ENCODE results near the gene FHAD1.

DNA sequence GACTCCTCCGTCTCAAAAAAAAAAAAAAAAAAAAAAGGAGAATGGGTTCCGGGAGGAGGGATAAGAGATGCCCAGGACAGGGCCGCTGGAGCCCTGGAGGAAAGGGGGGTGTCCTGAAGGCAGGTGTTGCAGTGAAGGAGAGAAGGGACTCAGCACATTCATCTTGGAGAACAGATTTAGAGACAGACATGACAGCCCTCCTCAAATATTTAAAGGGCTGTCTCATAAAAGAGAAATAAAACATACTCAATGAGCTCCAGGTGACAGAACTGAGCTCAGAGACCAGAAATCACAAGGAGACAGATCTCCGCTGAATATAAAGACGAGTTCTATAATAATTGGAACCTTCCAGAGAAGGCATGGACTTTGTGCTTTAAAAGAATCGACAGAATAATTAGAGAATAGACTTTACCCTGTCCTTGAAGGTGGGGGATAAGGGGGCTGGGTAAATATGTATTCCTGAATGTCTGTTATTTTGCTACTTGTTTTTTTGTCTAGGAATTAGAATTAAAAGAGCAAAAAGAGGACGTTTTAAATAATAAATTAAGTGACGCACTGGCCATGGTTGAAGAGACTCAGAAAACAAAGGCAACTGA lies 110.7 kb downstream of the FHAD1 start:
- TF ChIP-seq POLR2A (IDR thresholded peaks at IDR 0.05): no peak
- TF ChIP-seq, protein P1, sequence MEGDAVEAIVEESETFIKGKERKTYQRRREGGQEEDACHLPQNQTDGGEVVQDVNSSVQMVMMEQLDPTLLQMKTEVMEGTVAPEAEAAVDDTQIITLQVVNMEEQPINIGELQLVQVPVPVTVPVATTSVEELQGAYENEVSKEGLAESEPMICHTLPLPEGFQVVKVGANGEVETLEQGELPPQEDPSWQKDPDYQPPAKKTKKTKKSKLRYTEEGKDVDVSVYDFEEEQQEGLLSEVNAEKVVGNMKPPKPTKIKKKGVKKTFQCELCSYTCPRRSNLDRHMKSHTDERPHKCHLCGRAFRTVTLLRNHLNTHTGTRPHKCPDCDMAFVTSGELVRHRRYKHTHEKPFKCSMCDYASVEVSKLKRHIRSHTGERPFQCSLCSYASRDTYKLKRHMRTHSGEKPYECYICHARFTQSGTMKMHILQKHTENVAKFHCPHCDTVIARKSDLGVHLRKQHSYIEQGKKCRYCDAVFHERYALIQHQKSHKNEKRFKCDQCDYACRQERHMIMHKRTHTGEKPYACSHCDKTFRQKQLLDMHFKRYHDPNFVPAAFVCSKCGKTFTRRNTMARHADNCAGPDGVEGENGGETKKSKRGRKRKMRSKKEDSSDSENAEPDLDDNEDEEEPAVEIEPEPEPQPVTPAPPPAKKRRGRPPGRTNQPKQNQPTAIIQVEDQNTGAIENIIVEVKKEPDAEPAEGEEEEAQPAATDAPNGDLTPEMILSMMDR (IDR thresholded peaks at IDR 0.05): no peak
